OCI-LY1 (cell line): ENCODE data around the gene KAT6B.

Source experiments
- EZH2 ChIP-seq: fragments of 200-600 bp; sonication (generic), shearing (Covaris generic); IDR thresholded peaks from 2 replicates; pipeline ENCODE4 v1.8.0; 2017; ENCODE audit warnings: borderline replicate concordance, mixed run types, mild to moderate bottlenecking, antibody characterized with exemption, low read length, moderate library complexity, mixed read lengths
- TF ChIP-seq, protein P1 (sequence below): fragments of 200-600 bp; sonication (generic), shearing (Covaris generic); IDR thresholded peaks from 2 replicates; pipeline ENCODE4 v1.5.1; 2017; ENCODE audit warnings: mild to moderate bottlenecking, antibody characterized with exemption, low read length, moderate library complexity, mixed read lengths

GRCh38 chr10:75040576-75040975 lies 214.2 kb downstream of the KAT6B start:
- TF ChIP-seq, protein P1, sequence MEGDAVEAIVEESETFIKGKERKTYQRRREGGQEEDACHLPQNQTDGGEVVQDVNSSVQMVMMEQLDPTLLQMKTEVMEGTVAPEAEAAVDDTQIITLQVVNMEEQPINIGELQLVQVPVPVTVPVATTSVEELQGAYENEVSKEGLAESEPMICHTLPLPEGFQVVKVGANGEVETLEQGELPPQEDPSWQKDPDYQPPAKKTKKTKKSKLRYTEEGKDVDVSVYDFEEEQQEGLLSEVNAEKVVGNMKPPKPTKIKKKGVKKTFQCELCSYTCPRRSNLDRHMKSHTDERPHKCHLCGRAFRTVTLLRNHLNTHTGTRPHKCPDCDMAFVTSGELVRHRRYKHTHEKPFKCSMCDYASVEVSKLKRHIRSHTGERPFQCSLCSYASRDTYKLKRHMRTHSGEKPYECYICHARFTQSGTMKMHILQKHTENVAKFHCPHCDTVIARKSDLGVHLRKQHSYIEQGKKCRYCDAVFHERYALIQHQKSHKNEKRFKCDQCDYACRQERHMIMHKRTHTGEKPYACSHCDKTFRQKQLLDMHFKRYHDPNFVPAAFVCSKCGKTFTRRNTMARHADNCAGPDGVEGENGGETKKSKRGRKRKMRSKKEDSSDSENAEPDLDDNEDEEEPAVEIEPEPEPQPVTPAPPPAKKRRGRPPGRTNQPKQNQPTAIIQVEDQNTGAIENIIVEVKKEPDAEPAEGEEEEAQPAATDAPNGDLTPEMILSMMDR, result no peak
- no peak for TF ChIP-seq EZH2
